ENCODE data around the gene TSPAN1. TPM values are rescaled to one million over a fixed set of nuclear protein-coding genes. Genes with fewer than 3 reads are reported as not detected.

The TSPAN1 gene
- total and polyA plus RNA-seq, 10 of the 15 experiments (the other 5 are each of a cell fraction or from before 2014, with no cell fraction given): 0.08 to 0.29 (median 0.23) TPM; not detected in 5

GRCh38 chr1:46193285-46193684 is 18.4 kb downstream of the TSPAN1 start:
- ATAC-seq (no peak), DNase-seq (ENCODE audit: low read depth, low spot score) (no peak), FAIRE-seq (no peak)
- ChIA-PET RAD21 (ENCODE audit: unreplicated experiment) (no interaction called here), SMC1A (ENCODE audit: uncharacterized antibody, unreplicated experiment) (no interaction called here), POLR2A (no interaction called here), CTCF (interaction anchor here (1.3 kb wide), 1 partner anchor 30 kb away, joined by 4 read pairs; no protein-coding TSS in a partner anchor)
- no peak overlapping the region for H3K4me3 ChIP-seq
- H2AFZ ChIP-seq (ENCODE audit: control insufficient read depth, low read depth, low read length): no peak overlapping the region
- 86% methylated on average over 7 of the region's 7 CpGs for WGBS (ENCODE audit: insufficient coverage, insufficient replicate concordance, low lambda C conversion rate, missing lambda C conversion rate)
- no peaks in the 10 kb centered on the region for H4K20me1 ChIP-seq (ENCODE audit: control insufficient read depth, insufficient read depth)
- H3K9ac ChIP-seq (ENCODE audit: control insufficient read depth, insufficient read depth, low read length): no peak overlapping the region
- no TSS peak for BruUV-seq (replicated peaks)
- in situ Hi-C loops (cut with MboI) (no loop called here), intact Hi-C loops (cut with micrococcal nuclease; ENCODE audit: unreplicated experiment) (no loop called here)
- H3K4me1 ChIP-seq (ENCODE audit: control insufficient read depth, insufficient read depth, low read length): peaks cover 6% of the 10 kb centered on the region
- H3K4me2 ChIP-seq (ENCODE audit: control insufficient read depth, insufficient read depth): no peak overlapping the region
- H3K9me3 ChIP-seq (replicated peaks; ENCODE audit: control insufficient read depth, insufficient read depth, low read length): no peaks in the 10 kb centered on the region
- no peak overlapping the region for H3K27ac ChIP-seq (ENCODE audit: control insufficient read depth, insufficient read depth)
- H3K36me3 ChIP-seq (ENCODE audit: control insufficient read depth in 2 of 2, insufficient read depth in 2 of 2, low read length in 1 of 2): peaks cover 5 to 7% of the 10 kb centered on the region in 2 experiments; a peak in 3 of 4 replicates
- H3K79me2 ChIP-seq (ENCODE audit: control insufficient read depth, insufficient read depth, low read length): peaks cover 6% of the 10 kb centered on the region
- no peaks in the 10 kb centered on the region for H3K27me3 ChIP-seq (replicated peaks in 1 of 2; ENCODE audit: control insufficient read depth in 2 of 2, insufficient read depth in 2 of 2, low read length in 1 of 2)
- TF ChIP-seq, protein P1, sequence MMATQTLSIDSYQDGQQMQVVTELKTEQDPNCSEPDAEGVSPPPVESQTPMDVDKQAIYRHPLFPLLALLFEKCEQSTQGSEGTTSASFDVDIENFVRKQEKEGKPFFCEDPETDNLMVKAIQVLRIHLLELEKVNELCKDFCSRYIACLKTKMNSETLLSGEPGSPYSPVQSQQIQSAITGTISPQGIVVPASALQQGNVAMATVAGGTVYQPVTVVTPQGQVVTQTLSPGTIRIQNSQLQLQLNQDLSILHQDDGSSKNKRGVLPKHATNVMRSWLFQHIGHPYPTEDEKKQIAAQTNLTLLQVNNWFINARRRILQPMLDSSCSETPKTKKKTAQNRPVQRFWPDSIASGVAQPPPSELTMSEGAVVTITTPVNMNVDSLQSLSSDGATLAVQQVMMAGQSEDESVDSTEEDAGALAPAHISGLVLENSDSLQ (IDR thresholded peaks at IDR 0.05): no peak
- TF ChIP-seq EZH2 (IDR thresholded peaks at IDR 0.05; ENCODE audit: borderline replicate concordance, control insufficient read depth, low read depth, low read length): no peak
- TF ChIP-seq NKRF (conservative IDR thresholded peaks at IDR 0.05): no peak
- no peak for TF ChIP-seq EP300 (IDR thresholded peaks at IDR 0.05; ENCODE audit: borderline replicate concordance in 1 of 2, control insufficient read depth in 1 of 2, low read depth in 2 of 2, low read length in 2 of 2)
- TF ChIP-seq WRNIP1 (IDR thresholded peaks at IDR 0.05; ENCODE audit: borderline replicate concordance, low read depth, low read length): no peak
- TF ChIP-seq ZNF622 (IDR thresholded peaks at IDR 0.05): no peak
- TF ChIP-seq, protein P2, sequence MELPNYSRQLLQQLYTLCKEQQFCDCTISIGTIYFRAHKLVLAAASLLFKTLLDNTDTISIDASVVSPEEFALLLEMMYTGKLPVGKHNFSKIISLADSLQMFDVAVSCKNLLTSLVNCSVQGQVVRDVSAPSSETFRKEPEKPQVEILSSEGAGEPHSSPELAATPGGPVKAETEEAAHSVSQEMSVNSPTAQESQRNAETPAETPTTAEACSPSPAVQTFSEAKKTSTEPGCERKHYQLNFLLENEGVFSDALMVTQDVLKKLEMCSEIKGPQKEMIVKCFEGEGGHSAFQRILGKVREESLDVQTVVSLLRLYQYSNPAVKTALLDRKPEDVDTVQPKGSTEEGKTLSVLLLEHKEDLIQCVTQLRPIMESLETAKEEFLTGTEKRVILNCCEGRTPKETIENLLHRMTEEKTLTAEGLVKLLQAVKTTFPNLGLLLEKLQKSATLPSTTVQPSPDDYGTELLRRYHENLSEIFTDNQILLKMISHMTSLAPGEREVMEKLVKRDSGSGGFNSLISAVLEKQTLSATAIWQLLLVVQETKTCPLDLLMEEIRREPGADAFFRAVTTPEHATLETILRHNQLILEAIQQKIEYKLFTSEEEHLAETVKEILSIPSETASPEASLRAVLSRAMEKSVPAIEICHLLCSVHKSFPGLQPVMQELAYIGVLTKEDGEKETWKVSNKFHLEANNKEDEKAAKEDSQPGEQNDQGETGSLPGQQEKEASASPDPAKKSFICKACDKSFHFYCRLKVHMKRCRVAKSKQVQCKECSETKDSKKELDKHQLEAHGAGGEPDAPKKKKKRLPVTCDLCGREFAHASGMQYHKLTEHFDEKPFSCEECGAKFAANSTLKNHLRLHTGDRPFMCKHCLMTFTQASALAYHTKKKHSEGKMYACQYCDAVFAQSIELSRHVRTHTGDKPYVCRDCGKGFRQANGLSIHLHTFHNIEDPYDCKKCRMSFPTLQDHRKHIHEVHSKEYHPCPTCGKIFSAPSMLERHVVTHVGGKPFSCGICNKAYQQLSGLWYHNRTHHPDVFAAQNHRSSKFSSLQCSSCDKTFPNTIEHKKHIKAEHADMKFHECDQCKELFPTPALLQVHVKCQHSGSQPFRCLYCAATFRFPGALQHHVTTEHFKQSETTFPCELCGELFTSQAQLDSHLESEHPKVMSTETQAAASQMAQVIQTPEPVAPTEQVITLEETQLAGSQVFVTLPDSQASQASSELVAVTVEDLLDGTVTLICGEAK (IDR thresholded peaks at IDR 0.05; ENCODE audit: borderline replicate concordance): no peak
- no peak for TF ChIP-seq STAT3 (IDR thresholded peaks at IDR 0.05; ENCODE audit: low read depth, low read length)
- no peak for TF ChIP-seq BCL3 (IDR thresholded peaks at IDR 0.05; ENCODE audit: borderline replicate concordance, insufficient read depth, low read depth, low read length, poor library complexity, severe bottlenecking)
- no peak for TF ChIP-seq IKZF1 (conservative IDR thresholded peaks at IDR 0.05)
- no peak for TF ChIP-seq MEF2B (IDR thresholded peaks at IDR 0.05; ENCODE audit: partially characterized antibody, poor library complexity, severe bottlenecking)
- no peak for TF ChIP-seq E4F1 (IDR thresholded peaks at IDR 0.05; ENCODE audit: borderline replicate concordance, partially characterized antibody)
